ENCODE measurements around the gene CDH13. TPM values are rescaled to one million over a fixed set of nuclear protein-coding genes. Genes with fewer than 3 reads are reported as not detected.

CDH13 gene
- total RNA-seq, 1 experiment from 2014 or later: 2.1 TPM

- intact Hi-C loops (cut with micrococcal nuclease; ENCODE audit: unreplicated experiment): no loop called here
Observed at GRCh38 chr16:83356266-83356665, 729.5 kb downstream of the CDH13 start.

GRCh38 chr16:83356986-83357385 lies 730.2 kb downstream of the CDH13 start:
- no peak overlapping the region for H3K4me3 ChIP-seq (ENCODE audit: low read depth, low read length, poor library complexity, severe bottlenecking)
- CTCF ChIA-PET: interaction anchor here (0.6 to 1.1 kb wide), 2 partner anchors 37 to 544 kb away, joined by 3 to 4 read pairs; no protein-coding TSS in a partner anchor
- no TSS peak for BruUV-seq (replicated peaks)
- peaks cover 3% of the 10 kb centered on the region for H3K27me3 ChIP-seq (replicated peaks; ENCODE audit: insufficient read depth, low read depth, low read length, poor library complexity)
- H3K36me3 ChIP-seq (ENCODE audit: insufficient read depth, low read length, poor library complexity, severe bottlenecking): no peaks in the 10 kb centered on the region
- TF ChIP-seq CTCF (conservative IDR thresholded peaks at IDR 0.05; ENCODE audit: low read depth, low read length) (no peak), EZH2 (IDR thresholded peaks at IDR 0.05; ENCODE audit: borderline replicate concordance, low read depth, low read length, poor library complexity, severe bottlenecking) (no peak)
- DNase-seq (ENCODE audit: low spot score): no peak
- POLR2A ChIA-PET (ENCODE audit: low non-redundant PET): no interaction called here
- no peak overlapping the region for H3K27ac ChIP-seq (ENCODE audit: low read depth, low read length, poor library complexity, severe bottlenecking)
- intact Hi-C loops (cut with micrococcal nuclease; ENCODE audit: unreplicated experiment): no loop called here
- H3K9me3 ChIP-seq (ENCODE audit: low read depth, low read length, poor library complexity, severe bottlenecking): no peaks in the 10 kb centered on the region
- H3K4me1 ChIP-seq (ENCODE audit: insufficient read depth, low read length, poor library complexity, severe bottlenecking): no peaks in the 10 kb centered on the region

More at GRCh38 chr16:83356266-83356665, 729.5 kb downstream of the CDH13 start:
- TF ChIP-seq EZH2 (IDR thresholded peaks at IDR 0.05; ENCODE audit: borderline replicate concordance, low read depth, low read length, poor library complexity, severe bottlenecking) (no peak), CTCF (conservative IDR thresholded peaks at IDR 0.05; ENCODE audit: low read depth, low read length) (peak; percentile 66)
- POLR2A ChIA-PET (ENCODE audit: low non-redundant PET): no interaction called here
- no peak overlapping the region for H3K27ac ChIP-seq (ENCODE audit: low read depth, low read length, poor library complexity, severe bottlenecking)
- H3K4me1 ChIP-seq (ENCODE audit: insufficient read depth, low read length, poor library complexity, severe bottlenecking): no peaks in the 10 kb centered on the region
- no peak overlapping the region for H3K4me3 ChIP-seq (ENCODE audit: low read depth, low read length, poor library complexity, severe bottlenecking)
- H3K27me3 ChIP-seq (replicated peaks; ENCODE audit: insufficient read depth, low read depth, low read length, poor library complexity): peaks cover 5% of the 10 kb centered on the region
- peak; percentile 61 for DNase-seq (ENCODE audit: low spot score)
- no TSS peak for BruUV-seq (replicated peaks)
- no peaks in the 10 kb centered on the region for H3K36me3 ChIP-seq (ENCODE audit: insufficient read depth, low read length, poor library complexity, severe bottlenecking)
- H3K9me3 ChIP-seq (ENCODE audit: low read depth, low read length, poor library complexity, severe bottlenecking): no peaks in the 10 kb centered on the region
- CTCF ChIA-PET: interaction anchor here (0.6 to 1.1 kb wide), 2 partner anchors 38 to 545 kb away, joined by 3 to 4 read pairs; no protein-coding TSS in a partner anchor

- intact Hi-C loops (cut with micrococcal nuclease; ENCODE audit: unreplicated experiment): no loop called here
- H3K27me3 ChIP-seq (replicated peaks; ENCODE audit: insufficient read depth, low read depth, low read length, poor library complexity): peaks cover 10% of the 10 kb centered on the region
- no peaks in the 10 kb centered on the region for H3K36me3 ChIP-seq (ENCODE audit: insufficient read depth, low read length, poor library complexity, severe bottlenecking)
- no peaks in the 10 kb centered on the region for H3K4me1 ChIP-seq (ENCODE audit: insufficient read depth, low read length, poor library complexity, severe bottlenecking)
- no peak for DNase-seq (ENCODE audit: low spot score)
- ChIA-PET POLR2A (ENCODE audit: low non-redundant PET) (no interaction called here), CTCF (no interaction called here)
- no peak overlapping the region for H3K27ac ChIP-seq (ENCODE audit: low read depth, low read length, poor library complexity, severe bottlenecking)
- TF ChIP-seq EZH2 (IDR thresholded peaks at IDR 0.05; ENCODE audit: borderline replicate concordance, low read depth, low read length, poor library complexity, severe bottlenecking) (no peak), CTCF (conservative IDR thresholded peaks at IDR 0.05; ENCODE audit: low read depth, low read length) (no peak)
- BruUV-seq (replicated peaks): no TSS peak
- H3K4me3 ChIP-seq (ENCODE audit: low read depth, low read length, poor library complexity, severe bottlenecking): no peak overlapping the region
- no peaks in the 10 kb centered on the region for H3K9me3 ChIP-seq (ENCODE audit: low read depth, low read length, poor library complexity, severe bottlenecking)
Observed at GRCh38 chr16:83363521-83363920, 736.8 kb downstream of the CDH13 start.

Data from A673 (cell line).